Measurements from ENCODE around the gene SMARCAL1. TPM values are rescaled to one million over a fixed set of nuclear protein-coding genes. Genes with fewer than 3 reads are reported as not detected.
"Not testable (repeated sequence)": the region's sequence is repeated elsewhere in the genome, so short reads cannot be mapped to it uniquely, and the experiment has no call there.

Gene SMARCAL1
- polyA plus RNA-seq (2013, experiment 1 of 2; ENCODE audit: insufficient read length): 24.0 TPM
- 24.3 TPM for polyA plus RNA-seq (2013, experiment 2 of 2; ENCODE audit: insufficient read length)

GRCh38 chr2:216412022-216412999 is at the start of gene SMARCAL1:
SMARCAL1 (plus strand) TSS chr2:216412484; CDS start chr2:216414705, 2,221 bp downstream.
- DNase-seq: peak; percentile 99

GRCh38 chr2:216362730-216363129 is 49.6 kb upstream of the SMARCAL1 start:
- DNase-seq: peak; percentile 94

GRCh38 chr2:216363221-216363620 is 49.1 kb upstream of the SMARCAL1 start:
- DNase-seq: no peak

- no peak for DNase-seq
These were observed 46.8 kb upstream of the SMARCAL1 start for GRCh38 chr2:216365518-216365917.

- no peak for DNase-seq
These were observed 45.4 kb upstream of the SMARCAL1 start for GRCh38 chr2:216366777-216367471.

GRCh38 chr2:216369821-216370220 is 42.5 kb upstream of the SMARCAL1 start:
- no peak for DNase-seq

GRCh38 chr2:216370961-216371712 is 41.1 kb upstream of the SMARCAL1 start:
- DNase-seq: no peak

- DNase-seq: peak; percentile 88
These were observed 40.3 kb upstream of the SMARCAL1 start, which contains the start of gene MARCHF4 for GRCh38 chr2:216371721-216372702. MARCHF4 (minus strand) TSS chr2:216372483; CDS start chr2:216370260, 2,223 bp downstream.

GRCh38 chr2:216372761-216373291 is 39.5 kb upstream of the SMARCAL1 start:
- DNase-seq: peak; percentile 94

- DNase-seq: peak; percentile 46
These were observed 38.4 kb upstream of the SMARCAL1 start for GRCh38 chr2:216373896-216374295.

GRCh38 chr2:216375286-216375685 is 37.0 kb upstream of the SMARCAL1 start:
- DNase-seq: peak; percentile 55

GRCh38 chr2:216379977-216380376 is 32.3 kb upstream of the SMARCAL1 start:
- DNase-seq: no peak

GRCh38 chr2:216384409-216384808 is 27.9 kb upstream of the SMARCAL1 start:
- DNase-seq: not testable (repeated sequence)

- no peak for DNase-seq
These were observed 26.8 kb upstream of the SMARCAL1 start for GRCh38 chr2:216385478-216385877.

- no peak for DNase-seq
These were observed 25.0 kb upstream of the SMARCAL1 start for GRCh38 chr2:216387262-216387661.

GRCh38 chr2:216388046-216388884 is 24.0 kb upstream of the SMARCAL1 start:
- no peak for DNase-seq

GRCh38 chr2:216389570-216389969 is 22.7 kb upstream of the SMARCAL1 start:
- peak; percentile 68 for DNase-seq

- no peak for DNase-seq
These were observed 20.9 kb upstream of the SMARCAL1 start for GRCh38 chr2:216391401-216391800.

- DNase-seq: no peak
These were observed 20.2 kb upstream of the SMARCAL1 start for GRCh38 chr2:216392018-216392562.
